Medulla oblongata (tissue), 1 donor: Measurements from ENCODE around the gene ACADSB.

Source experiments
- DNase-seq: peaks from one replicate; pipeline ENCODE4 v3.0.0-alpha.2; 2015; ENCODE audit errors: extremely low spot score

The ACADSB gene

GRCh38 chr10:123042708-123043408 lies 34.1 kb downstream of the ACADSB start:
- DNase-seq = no peak

DNA sequence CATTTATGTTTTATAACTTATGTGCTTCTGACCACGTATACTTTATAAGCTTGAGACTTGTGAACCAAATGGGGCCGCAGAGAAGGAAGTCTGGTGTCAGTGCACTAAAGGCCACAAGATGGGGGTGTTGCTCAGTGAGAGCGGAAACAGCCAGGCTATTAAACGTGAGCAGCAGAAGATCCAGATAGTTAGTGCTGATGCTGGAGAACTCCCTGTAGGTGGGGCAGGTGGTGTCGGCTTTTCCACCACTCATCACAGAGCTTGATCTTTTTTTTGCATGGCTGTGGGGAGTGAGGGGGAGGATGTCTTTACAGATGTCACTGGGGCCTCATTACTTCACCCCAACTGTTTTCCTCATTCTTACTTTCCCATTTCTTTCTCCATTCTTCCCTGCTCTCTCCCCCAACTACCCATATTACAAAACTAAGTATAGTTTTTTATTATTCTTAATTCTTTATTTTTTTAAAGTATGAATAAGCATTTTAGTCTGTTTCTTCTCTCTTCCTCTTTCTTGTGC lies 34.7 kb downstream of the ACADSB start:
- peak; percentile 87 for DNase-seq

GRCh38 chr10:123044391-123044790 lies 35.6 kb downstream of the ACADSB start:
- peak; percentile 66 for DNase-seq

GRCh38 chr10:123045961-123046731 lies 37.3 kb downstream of the ACADSB start:
- no peak for DNase-seq

- no peak for DNase-seq
Observed at GRCh38 chr10:123057968-123058367, 49.2 kb downstream of the ACADSB start.

DNA sequence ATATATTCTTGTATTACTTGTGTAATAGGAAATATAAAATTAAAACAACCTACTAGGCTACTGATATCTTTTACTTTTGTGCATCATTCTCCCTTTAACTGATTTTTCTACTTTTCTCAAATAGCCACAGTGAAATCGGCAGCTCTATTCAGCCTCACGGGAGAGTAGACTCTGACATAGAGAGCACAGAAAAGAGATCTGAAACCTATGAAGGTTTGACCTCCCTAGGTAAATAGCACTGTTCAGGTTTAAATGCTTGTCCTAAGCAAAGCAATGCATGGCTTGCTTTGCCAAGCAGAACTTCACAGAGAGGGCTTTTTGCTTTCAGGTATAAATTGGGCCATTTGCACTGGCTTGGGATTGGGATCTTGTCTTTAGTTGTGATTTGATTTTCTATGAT lies 53.1 kb downstream of the ACADSB start:
- DNase-seq = no peak

- no peak for DNase-seq
Observed at GRCh38 chr10:123062726-123063125, 53.9 kb downstream of the ACADSB start.

DNA sequence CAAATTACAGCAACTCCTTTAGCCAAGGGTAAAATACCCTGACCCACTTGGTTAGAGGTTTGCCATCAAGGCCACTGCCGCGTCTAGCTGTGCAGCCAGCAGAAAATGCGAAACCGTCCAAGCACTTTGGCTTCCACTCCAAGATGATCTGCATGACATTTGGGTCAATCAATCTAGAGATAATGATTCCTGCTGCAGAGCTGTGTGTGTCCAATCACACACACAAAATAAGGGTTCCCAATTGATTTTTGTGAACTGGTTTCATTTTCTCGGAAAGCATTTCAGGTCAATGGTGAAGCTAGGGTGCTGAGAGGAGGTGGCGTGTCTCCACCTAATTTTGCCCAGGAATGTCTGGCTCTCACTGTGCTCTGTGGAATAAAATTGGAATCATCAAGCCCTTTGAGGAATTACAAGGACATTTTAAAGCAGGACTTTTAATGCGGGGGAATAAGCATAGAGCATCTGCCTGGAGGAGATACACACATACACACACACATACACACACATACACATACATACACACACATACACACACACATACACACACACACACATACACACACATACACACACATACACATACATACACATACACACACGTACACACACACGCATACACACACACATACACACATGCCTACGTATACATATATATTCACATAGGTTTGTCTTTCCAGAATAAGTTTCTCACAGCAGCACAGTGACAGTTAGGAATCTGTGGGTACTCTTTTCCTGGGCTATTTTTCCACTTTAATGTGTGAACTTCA lies 59.5 kb downstream of the ACADSB start:
- DNase-seq = peak; percentile 10

DNA sequence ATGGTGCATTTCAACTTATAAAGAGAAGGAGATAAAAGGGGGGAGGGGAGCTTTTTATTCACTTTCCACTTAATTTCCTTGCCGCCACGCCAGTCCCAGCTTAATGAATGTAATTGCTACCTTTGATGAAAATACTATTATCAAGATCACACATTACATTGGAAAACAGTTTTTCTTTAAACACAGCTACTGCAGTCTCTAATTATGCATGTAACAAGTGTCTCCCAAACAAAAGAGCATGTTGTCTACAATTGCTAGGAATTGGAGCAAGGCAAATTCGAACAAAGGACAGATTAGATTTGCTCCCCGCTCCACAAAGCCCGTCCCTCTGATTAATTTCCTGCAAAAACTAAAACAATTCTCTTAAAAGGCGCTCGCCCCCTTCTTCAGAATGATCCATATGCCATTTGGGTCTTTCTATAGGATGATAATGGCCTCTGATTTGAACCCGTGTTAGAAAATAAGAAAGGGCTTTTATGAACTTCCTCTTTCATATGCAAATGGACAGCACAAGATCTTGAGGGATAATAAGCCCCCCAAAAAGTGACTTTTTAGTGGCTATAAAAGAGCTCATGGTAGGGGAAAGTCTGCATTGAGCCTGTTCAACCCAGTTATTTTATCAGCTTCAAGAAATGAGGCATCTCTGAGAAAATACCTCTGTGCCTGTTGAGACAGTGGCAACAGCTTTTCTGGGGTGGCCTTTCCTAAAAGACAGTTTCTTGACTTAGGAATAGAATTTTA lies 60.6 kb downstream of the ACADSB start:
- peak; percentile 67 for DNase-seq

- DNase-seq = no peak
Observed at GRCh38 chr10:123073187-123073586, 64.4 kb downstream of the ACADSB start.

DNA sequence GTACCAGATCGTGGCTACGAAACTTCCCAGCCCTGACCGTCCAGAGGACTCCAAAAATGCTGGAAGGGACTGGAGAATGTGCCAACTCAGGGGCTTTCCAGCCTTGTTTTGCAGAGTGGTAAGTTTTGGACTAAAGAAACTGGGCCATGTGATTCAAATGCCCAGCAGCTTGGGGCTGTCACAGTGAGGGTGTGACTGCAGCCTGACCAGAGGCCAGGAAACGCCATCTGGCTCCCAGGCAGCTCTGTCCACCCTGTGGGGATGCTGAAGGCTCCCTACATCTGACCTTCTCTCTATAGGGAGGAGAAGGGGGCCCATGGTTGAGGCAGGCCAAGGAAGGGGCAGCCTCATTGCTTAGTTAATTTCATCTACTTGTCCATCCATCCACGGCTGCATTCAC lies 65.4 kb downstream of the ACADSB start:
- DNase-seq = no peak

- DNase-seq = no peak
Observed at GRCh38 chr10:123081896-123082295, 73.1 kb downstream of the ACADSB start.

DNA sequence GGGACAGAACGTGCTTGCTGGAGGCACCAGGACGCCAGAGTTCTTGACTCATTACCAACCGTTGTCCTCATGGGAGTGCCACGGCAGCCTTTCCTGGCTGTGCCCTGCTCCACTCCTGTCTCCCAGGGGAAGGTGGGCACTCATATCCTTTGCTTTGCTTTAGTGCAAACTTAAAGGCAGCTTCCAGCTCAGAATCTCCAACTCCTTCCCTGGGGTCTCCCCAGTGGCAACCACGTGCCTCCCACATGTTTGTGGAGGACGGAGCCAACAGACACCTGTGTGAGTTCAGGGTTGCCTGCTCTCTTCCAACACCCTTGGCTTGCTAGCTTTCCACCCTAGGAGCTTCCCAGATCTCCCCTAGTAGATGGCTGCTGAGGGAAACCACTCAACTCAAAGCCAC lies 75.0 kb downstream of the ACADSB start:
- no peak for DNase-seq

GRCh38 chr10:123086281-123086680 lies 77.5 kb downstream of the ACADSB start:
- DNase-seq = no peak

GRCh38 chr10:123087348-123087747 lies 78.5 kb downstream of the ACADSB start:
- no peak for DNase-seq

- no peak for DNase-seq
Observed at GRCh38 chr10:123087786-123088185, 79.0 kb downstream of the ACADSB start.

DNA sequence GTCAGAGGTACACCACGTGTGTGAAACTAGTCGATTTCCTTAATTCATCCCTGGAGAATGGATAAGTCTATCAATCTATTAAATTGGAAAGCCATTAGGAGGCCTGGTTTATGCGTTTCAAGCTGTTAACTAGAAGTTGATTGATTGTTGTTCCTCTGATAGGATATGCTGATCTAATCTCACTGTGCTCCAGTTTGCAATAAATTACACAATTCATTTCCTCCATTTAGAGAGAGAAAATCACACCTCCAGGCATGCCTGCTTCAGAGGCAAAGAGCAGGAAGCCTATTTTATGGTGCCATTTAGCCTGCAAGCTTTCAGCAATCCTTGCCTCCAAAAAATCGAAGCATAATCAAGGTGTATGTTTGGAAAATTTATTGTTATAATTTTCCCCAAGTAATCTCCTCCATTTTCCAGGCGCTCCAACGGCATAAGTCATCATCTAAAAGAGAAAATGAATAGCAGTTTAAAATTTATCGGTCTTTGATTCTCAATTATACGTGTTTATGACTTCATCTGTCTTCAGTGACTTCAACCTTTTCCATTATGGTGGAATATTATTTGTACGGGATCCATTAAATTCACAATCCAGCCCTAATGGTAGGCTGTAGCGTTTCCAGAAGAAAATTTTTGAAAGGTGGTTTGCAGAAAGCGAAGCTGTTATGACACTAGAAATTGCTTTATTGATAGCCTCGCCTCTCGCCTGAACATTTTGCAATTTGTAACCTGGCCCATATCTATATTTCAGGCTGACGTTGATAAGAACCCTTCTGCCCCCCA lies 84.0 kb downstream of the ACADSB start:
- no peak for DNase-seq

DNA sequence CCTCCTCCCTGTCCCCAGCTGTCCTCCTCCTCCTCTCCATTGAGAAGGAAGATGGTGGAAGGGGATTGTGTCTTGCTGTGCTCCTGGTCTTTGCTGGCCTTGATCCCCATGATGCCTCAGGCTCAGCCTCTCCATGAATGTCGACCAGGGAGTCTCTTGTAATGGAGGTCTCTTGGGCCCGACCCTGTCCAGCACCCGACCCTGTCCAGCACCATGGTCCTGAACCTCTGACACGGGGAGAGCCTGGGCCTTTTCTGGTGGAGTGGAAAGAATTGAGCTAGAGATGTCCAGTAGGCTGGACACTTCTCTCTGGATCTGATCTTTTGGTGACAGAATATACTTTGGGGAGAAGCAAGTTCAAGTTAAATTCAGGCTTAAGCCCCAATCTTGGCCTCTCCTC lies 84.7 kb downstream of the ACADSB start:
- no peak for DNase-seq

- peak; percentile 8 for DNase-seq
Observed at GRCh38 chr10:123096452-123096851, 87.6 kb downstream of the ACADSB start.

- no peak for DNase-seq
Observed at GRCh38 chr10:123097039-123097438, 88.2 kb downstream of the ACADSB start.
